Stimulated activated CD4-positive, alpha-beta T cell treated with anti-CD3 and anti-CD28 coated beads, TNF-alpha, amount 100 ng/mL, for 1 hour (primary cell): ENCODE measurements around the gene IBA57.
"Not testable (repeated sequence)": the region's sequence is repeated elsewhere in the genome, so short reads cannot be mapped to it uniquely, and the experiment has no call there.

Experiments
- DNase-seq, 3 donors: peaks; one replicate each; pipeline ENCODE4 v3.0.0-alpha.2; 2020; ENCODE audit warnings: low read depth in 3 of 3, low spot score in 1 of 3

IBA57 gene

DNA sequence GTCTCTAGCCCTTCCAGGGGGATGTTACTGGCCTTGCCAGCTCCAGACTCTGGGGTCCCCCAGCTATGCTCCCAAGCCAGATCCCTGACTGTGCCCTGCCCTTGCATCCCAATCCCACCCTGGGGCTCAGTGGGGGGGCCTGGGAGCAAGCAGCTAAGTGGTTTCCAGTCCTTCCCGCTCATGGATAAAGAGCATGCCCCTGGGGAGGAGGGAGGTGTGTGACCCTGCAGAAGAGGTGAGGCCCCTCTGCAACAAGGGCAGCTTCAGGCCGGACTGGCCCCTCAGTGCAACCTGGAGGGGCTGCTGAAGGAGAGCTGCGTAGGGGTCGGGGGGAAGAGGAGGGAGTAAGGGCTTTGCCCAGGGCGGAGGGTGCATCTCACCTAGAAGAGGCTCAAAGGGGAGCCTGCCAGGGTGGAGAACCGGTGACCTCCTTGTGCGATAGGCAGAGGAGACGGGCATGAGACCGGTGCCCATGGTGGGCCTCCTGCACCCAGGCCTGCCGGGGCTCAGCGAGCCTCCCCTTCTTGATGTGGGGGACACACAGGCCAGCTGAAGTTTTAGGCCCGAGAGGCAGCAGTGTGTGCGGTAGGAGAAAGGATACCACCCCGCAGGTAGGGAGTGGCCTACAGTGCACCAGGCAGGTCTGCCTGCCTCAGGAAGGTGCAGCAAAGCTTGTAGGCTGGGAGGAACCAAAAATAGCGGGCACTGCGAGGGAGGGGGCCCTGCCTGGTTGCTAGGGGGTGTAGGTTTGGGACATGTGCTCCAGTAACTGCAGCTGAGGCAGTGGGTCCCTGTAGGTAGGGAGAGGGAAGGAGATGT, 45.3 kb downstream of the IBA57 start:
- DNase-seq = no peak

DNA sequence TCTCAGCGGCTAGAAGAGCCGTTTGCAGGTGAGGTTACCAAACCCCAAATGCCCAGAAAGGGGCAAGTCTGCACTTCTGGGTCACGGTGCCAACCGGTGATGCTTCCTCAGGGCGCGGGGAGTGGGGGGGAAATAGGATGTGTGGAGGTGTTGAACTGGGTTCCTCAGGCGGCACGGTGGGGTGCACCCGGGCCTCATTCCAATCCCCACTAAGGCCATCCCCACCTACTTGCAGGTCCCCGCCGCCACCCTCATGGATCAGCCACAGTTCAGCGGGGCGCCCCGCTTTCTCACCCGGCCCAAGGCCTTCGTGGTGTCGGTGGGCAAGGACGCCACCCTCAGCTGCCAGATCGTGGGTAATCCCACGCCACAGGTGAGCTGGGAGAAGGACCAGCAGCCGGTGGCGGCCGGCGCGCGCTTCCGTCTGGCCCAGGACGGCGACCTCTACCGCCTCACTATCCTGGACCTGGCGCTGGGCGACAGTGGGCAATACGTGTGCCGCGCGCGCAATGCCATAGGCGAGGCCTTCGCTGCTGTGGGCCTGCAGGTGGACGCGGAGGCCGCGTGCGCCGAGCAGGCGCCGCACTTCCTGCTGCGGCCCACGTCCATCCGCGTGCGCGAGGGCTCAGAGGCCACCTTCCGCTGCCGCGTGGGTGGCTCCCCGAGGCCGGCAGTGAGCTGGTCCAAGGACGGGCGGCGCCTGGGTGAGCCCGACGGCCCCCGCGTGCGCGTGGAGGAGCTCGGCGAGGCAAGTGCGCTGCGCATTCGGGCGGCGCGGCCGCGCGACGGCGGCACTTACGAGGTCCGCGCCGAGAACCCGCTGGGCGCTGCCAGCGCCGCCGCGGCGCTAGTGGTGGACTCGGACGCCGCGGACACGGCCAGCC, 46.2 kb downstream of the IBA57 start:
- no peak for DNase-seq

DNA sequence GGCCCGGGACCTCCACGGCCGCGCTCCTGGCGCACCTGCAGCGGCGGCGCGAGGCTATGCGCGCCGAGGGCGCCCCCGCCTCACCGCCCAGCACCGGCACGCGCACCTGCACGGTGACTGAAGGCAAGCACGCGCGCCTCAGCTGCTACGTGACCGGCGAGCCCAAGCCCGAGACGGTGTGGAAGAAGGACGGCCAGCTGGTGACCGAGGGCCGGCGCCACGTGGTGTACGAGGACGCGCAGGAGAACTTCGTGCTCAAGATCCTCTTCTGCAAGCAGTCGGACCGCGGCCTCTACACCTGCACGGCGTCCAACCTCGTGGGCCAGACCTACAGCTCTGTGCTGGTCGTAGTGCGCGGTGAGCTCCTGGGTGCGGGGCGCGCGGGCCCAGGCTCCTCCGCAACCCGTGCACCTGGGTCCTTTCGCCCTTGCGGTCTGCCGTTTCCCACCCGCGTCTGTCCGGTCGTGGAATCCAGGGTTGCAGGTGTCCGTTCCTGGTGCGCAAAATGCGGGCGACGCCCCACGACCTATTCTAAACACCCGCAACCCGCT, 46.9 kb downstream of the IBA57 start:
- no peak for DNase-seq

DNA sequence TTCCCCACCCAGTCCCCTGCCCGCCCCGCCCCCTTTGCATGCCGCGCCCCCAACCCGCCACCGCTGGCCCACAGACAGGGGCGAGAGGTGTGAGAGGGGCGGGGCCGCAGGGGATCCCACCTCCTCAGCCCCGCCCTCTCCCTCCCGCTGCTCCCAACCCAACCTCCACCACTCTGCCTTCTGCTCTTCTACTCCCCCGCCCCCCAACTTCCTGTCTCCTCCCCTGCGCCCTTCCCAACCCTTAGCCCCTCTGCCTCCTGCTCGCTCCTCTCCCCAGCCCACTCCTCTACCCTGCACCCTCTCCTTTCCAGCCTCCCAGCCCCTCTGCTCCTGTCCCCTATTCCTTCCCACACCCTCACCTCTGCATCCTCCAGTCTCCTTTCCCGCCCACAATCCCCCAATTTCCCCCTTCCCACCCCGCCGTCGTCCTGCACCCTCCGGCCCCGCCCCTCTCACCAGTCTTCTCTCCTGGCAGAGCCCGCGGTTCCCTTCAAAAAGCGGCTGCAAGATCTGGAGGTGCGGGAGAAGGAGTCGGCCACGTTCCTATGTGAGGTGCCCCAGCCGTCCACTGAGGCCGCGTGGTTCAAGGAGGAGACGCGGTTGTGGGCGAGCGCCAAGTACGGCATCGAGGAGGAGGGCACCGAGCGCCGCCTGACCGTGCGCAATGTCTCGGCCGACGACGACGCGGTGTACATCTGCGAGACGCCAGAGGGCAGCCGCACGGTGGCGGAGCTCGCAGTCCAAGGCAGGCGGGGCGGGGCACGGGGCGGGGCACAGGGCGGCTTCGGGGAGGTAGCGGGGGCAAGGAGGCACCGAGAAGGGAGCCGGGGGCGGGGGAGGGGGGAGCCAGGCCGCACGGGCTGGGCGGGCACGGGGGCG, 47.6 kb downstream of the IBA57 start:
- peak; percentile 67 to 89 (median 77) for DNase-seq

DNA sequence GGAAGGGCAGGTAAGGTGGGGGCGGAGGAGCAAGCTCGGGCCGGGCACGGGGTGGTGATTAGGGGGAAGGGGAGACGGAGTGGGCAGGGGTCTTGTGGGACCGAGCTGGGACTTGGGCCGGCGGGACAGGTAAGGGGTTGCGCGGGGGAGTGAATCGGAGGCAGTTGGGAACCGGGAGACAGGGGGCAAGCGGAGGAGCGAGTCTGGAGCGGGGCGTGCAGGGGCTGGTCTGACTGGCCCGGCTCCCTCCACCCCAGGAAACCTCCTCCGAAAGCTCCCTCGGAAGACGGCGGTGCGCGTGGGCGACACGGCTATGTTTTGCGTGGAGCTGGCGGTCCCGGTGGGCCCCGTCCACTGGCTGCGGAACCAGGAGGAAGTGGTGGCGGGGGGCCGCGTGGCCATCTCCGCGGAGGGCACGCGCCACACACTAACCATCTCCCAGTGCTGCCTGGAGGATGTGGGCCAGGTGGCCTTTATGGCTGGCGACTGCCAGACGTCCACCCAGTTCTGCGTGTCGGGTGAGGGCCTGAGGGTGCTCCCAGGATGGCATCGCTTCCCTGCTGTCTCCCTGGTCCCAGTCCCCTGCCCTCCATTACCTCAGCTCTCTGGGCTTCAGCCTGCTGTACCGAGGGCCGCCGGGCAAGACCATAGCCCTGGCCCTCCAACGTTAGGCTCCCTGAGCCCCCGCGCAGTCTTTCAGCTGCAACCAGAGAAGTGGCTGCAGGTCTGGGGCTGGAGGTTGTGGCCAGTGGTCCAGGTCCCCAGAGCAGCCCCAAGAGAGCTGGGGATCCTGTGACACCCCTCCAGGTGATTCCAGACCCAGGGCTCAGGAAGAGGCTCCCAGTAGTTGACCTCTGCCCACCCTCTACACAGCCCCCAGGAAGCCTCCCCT, 48.6 kb downstream of the IBA57 start:
- no peak for DNase-seq

DNA sequence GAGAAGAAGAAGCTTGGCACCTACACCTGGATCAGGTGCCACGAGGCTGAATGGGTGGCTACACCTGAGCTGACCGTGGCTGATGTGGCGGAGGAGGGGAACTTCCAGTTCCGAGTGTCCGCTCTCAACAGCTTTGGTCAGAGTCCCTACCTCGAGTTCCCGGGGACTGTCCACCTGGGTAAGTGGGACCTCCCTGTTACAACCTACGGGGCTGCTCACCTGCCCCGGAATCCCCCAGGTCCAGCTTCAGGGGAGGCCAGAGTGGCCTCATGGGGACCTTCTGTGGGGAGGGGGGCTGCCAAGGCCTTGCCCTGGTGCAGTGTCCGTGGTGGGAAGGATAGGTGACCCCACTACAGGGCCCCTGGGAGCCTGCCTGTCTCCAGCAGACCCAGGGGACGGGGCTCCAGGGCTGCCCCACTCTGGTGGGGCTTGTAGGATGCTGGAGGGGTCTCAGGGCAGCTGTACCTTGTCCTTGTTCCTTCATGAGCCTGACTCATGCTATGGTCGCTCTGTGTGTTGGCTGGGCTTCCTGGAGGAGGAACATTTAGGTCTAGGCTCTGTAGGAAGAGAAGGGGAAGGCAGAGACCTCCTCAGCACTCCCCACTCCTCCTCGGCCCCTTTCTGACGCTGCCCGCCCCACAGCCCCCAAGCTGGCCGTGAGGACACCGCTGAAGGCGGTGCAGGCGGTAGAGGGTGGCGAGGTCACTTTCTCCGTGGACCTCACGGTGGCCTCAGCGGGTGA, 49.5 kb downstream of the IBA57 start:
- no peak for DNase-seq

DNA sequence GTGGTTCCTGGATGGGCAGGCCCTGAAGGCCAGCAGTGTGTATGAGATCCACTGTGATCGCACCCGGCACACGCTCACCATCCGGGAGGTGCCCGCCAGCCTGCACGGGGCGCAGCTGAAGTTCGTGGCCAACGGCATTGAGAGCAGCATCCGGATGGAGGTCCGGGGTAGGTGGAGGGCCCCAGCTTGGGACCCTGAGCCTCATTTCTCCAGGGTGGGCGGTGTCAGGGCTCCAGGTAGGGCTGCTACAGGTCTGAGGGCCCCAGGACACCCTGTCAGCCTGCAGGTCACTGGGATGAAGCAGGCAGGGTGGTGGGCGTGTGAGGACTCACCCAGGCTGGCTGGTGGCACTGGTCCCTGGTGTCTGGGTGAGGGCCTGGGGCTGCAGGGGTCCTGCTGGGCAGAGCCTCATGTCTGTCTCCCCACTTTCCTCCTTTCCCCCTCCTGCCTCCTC, 50.1 kb downstream of the IBA57 start:
- DNase-seq = no peak

DNA sequence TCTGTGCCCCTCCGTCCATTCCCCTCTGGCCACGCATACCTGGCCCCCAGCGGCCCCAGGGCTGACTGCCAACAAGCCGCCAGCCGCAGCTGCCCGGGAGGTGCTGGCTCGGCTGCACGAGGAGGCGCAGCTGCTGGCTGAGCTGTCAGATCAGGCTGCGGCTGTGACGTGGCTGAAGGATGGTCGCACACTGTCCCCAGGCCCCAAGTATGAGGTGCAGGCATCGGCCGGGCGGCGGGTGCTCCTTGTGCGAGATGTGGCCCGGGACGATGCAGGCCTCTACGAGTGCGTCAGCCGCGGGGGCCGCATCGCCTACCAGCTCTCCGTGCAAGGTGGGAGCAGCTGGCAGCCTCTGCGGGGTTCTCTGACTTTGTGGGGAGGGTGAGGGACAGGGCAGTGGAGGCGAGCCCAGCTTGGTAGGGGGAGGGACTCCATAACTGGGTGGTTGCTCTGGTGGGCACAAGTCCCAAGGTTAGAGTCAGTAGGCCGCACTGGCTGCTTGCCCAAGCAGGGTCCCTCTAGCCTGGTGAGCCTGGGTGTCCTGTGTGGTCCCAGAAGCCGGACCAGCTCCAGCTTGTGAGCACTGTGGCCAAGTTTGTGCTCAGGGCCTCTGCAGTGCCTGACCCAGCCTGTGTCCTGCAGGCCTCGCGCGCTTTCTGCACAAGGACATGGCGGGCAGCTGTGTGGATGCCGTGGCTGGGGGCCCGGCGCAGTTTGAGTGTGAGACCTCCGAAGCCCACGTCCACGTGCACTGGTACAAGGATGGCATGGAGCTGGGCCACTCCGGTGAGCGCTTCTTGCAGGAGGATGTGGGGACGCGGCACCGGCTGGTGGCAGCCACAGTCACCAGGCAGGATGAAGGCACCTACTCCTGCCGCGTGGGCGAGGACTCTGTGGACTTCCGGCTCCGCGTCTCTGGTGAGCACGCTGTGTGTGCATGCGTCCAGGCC, 51.0 kb downstream of the IBA57 start:
- DNase-seq = no peak

DNA sequence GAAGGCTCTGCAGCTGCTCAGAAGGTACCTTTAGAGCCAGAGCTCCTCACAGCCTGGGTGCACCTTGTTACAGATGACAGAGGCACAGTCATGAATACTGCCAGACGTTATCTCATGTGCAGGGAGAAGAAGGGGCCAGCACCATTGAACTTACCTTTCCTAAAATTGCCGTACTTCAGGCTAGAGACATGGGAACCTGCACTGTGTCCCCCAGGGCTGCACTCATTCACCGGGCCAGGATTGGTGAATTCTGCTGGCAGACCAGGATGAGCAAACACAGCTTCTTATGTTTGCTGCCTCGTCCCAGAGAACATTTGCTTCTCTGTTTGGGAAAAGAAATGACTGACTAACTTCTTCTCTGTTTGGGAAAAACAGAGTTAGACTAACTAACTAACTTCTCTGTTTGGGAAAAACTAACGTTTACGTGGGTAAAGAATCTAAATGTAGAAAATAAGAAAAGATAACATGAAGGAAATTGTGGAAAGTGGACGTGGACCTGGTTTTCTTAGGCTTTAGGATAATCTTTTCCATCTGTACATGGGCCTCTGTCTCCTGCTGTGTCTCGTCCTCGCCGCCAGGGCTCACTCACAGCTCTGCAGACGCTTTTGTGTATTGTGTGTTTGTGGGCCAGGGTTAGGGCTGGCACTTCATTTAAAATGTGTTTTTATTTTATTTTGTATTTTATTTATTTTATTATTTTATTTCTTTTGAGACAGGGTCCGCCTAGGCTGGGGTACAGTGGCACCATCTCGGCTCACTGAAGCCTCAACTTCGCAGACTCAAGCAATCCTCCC, 52.1 kb downstream of the IBA57 start:
- DNase-seq = no peak

DNA sequence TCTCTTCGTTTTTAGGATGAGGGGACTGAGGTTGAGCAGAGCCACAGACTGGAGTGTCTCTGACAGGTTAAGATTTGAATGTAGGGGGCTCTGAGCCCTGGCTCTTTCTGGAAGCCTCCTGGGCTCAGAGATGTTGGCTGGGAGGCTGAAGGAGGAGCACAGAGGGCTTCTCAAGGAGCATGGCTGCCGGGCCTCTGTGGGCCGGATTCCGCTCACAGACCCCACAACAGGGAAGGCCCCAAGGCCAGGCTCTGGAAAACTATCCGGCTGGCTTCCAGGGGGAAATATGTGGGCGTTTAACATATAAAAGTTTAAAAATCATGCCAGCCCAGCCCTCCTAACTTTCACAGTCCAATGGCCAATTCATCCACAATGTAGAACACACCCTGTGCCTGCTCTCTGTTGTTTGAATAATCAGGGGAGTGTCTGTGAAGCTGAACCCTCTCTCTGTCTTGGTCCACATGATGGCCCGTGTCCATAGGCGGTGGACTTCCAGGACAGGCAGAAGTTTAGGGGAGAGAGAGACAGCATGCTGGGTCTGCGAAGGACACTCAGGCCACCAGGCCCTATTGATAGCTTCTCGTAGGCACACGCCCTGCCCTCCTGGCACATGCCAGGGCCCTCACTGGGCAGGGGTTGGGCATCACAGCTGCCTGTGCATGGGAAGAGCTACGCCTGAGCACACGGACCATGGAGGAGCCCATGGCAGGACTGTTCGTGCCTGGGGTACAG, 53.1 kb downstream of the IBA57 start:
- DNase-seq = no peak

DNA sequence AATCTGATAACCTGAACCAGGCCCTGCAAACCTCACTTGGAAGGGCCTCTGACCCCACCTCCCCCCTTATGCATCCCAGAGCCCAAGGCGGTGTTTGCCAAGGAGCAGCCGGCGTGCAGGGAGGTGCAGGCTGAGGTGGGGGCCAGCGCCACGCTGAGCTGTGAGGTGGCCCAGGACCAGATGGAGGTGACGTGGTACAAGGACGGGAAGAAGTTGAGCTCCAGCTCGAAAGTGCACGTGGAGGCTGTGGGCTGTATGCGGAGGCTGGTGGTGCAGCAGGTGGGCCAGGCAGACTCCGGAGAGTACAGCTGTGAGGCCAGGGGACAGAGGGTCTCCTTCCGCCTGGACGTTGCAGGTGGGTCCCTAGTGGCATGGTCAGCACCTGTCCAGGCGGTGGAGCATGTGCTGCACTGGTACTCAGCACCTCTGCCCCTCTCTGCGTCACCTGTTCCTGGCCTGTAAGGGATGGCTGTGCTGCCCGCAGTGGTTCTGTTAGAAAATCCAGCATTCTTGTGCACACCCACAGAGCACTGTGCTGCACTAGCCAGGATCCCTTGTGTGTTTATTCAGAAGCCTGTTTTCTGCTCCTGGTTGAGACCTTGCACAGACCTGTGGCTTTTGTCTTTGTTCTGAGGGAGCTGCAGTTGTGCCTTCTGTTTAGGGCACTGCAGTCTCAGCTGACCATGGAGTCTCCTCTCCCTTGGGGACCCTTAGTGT, 53.8 kb downstream of the IBA57 start:
- no peak for DNase-seq

DNA sequence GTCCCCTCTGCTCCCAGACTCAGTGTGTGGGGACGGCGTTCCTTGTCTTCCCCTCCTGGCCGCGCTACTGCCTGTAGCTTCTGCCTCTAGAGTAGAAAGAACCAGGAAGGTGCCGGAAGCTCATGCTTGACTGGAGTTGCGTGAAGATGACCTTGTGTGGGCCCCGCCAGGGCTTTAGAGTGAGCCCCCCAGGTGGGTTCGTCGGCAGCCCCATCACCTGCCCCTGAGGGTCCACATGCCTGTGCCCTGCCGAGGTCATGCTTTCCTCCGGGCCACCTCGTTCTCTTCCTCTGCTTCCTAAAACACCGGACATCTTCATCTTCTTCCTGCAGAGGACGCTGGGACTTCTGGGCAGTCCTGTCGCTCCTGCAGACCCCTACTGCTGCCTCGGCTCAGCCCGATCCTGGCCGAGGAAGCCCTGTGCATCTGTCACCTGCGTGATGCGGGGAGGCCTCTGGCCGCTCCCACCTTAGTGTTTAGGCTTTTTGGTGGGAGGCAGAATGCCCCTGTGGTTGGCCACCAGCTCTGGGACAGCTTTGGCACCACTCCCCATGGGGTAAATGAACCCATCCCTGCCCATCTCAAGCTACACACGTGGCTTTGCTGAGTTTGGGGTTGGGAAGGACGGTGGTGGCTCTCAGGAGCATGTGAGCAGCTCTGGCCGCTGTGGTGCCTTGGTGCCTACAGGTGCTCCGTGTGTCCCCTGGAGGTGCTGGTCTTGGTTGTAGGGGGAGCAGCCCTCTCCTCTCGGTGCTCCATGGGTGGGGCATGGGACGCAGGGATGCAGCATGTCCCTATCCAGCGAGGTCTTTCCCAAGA, 54.6 kb downstream of the IBA57 start:
- DNase-seq = no peak

DNA sequence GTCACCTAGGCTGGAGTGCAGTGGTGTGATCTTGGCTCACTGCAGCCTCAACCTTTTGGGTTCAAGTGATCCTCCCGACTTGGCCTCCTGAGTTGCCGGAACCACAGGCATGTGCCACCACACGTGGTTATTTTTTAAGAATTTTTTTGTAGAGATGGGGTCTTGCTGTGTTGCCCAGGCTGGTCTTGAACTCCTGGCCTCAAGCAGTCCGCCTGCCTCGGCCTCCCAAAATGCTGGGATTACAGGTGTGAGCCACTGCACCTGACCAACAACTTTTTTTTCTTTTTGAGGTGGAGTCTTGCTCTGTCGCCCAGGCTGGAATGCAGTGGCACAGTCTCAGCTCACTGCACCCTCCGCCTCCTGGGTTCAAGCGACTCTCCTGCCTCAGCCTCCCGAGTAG, 55.5 kb downstream of the IBA57 start:
- DNase-seq = not testable (repeated sequence)

DNA sequence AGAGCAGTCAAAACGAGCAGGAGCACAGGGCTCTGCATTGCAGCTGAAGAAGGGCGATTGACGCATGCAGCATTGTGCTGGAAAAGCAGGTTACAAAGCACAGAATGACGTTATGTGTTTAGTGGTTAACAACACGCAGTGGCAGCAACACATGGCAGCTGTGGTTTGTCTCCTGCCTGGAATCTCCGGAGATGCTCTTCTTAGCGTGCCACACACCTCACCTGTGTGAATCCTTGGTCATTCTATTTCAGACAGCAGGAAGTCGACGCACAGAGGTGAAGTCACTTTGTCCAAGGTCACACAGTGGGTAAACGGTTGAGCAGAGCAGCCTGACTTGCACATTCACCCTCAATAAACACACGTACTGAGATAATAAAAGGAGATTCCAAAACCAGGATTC, 56.9 kb downstream of the IBA57 start:
- DNase-seq = no peak
